Gastroesophageal sphincter (tissue), 3 donors: ENCODE data around the gene HNF4A.

ENCODE experiments used
- CTCF ChIP-seq, 4 experiments: fragments of 200-600 bp in 2 of 4; fragments of 450-650 bp in 2 of 4; sonication (generic) in 1 of 4; IDR thresholded peaks; one replicate each; pipeline ENCODE4 v1.5.1; 2017 to 2019; ENCODE audit warnings: antibody characterized with exemption in 4 of 4, mild to moderate bottlenecking in 2 of 4, moderate library complexity in 2 of 4
- EP300 ChIP-seq: sonication (generic); formaldehyde crosslinking; IDR thresholded peaks from one replicate; pipeline ENCODE4 v1.6.1; 2017; ENCODE audit warnings: antibody characterized with exemption, mild to moderate bottlenecking
- POLR2AphosphoS5 ChIP-seq: sonication (generic); formaldehyde crosslinking; IDR thresholded peaks from one replicate; pipeline ENCODE4 v1.6.1; 2017; ENCODE audit warnings: antibody characterized with exemption

DNA sequence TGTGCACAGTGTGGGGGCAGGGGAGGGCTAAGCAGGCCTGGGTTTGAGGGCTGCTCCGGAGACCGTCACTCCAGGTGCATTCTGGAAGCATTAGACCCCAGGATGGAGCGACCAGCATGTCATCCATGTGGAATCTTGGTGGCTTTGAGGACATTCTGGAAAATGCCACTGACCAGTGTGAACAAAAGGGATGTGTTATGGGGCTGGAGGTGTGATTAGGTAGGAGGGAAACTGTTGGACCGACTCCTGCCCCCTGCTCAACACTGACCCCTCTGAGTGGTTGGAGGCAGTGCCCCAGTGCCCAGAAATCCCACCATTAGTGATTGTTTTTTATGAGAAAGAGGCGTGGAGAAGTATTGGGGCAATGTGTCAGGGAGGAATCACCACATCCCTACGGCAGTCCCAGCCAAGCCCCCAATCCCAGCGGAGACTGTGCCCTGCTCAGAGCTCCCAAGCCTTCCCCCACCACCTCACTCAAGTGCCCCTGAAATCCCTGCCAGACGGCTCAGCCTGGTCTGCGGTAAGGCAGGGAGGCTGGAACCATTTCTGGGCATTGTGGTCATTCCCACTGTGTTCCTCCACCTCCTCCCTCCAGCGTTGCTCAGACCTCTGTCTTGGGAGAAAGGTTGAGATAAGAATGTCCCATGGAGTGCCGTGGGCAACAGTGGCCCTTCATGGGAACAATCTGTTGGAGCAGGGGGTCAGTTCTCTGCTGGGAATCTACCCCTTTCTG, 76.2 kb downstream of the HNF4A start:
- TF ChIP-seq CTCF (IDR thresholded peaks at IDR 0.05) (no peak), POLR2AphosphoS5 (no peak), EP300 (no peak)
